NCI-H526 treated with DMSO at 0.1 percent for 48 hours (cell line): ENCODE results near the gene SSBP3.

ENCODE experiments used
- DNase-seq: peaks from one replicate; lab custom pipeline; 2025; lab: John Stamatoyannopoulos, UW

SSBP3 gene

GRCh38 chr1:54265659-54266058, 140.5 kb downstream of the SSBP3 start:
- no peak for DNase-seq

GRCh38 chr1:54265126-54265525, 141.1 kb downstream of the SSBP3 start:
- no peak for DNase-seq

GRCh38 chr1:54263601-54264226, 142.5 kb downstream of the SSBP3 start:
- DNase-seq = no peak

- DNase-seq = no peak
Measured at GRCh38 chr1:54262244-54262643, 143.9 kb downstream of the SSBP3 start.

- DNase-seq = no peak
Measured at GRCh38 chr1:54260810-54261209, 145.4 kb downstream of the SSBP3 start.

GRCh38 chr1:54259546-54260140, 146.6 kb downstream of the SSBP3 start:
- DNase-seq = no peak

- DNase-seq = no peak
Measured at GRCh38 chr1:54257876-54258275, 148.3 kb downstream of the SSBP3 start.

GRCh38 chr1:54257346-54257620, 148.9 kb downstream of the SSBP3 start:
- DNase-seq = no peak

GRCh38 chr1:54256522-54257345, 149.5 kb downstream of the SSBP3 start:
- DNase-seq = no peak

GRCh38 chr1:54255026-54255702, 151.0 kb downstream of the SSBP3 start:
- DNase-seq = no peak

- no peak for DNase-seq
Measured at GRCh38 chr1:54254055-54254454, 152.1 kb downstream of the SSBP3 start.

- no peak for DNase-seq
Measured at GRCh38 chr1:54253480-54253879, 152.7 kb downstream of the SSBP3 start.

- DNase-seq = no peak
Measured at GRCh38 chr1:54252371-54252936, 153.7 kb downstream of the SSBP3 start.

- DNase-seq = no peak
Measured at GRCh38 chr1:54250670-54251069, 155.5 kb downstream of the SSBP3 start.

GRCh38 chr1:54249819-54250435, 156.3 kb downstream of the SSBP3 start:
- no peak for DNase-seq

GRCh38 chr1:54248966-54249365, 157.2 kb downstream of the SSBP3 start:
- no peak for DNase-seq

GRCh38 chr1:54247863-54248515, 158.2 kb downstream of the SSBP3 start:
- DNase-seq = no peak

- DNase-seq = no peak
Measured at GRCh38 chr1:54246116-54246721, 160.0 kb downstream of the SSBP3 start.

GRCh38 chr1:54245501-54245900, 160.7 kb downstream of the SSBP3 start:
- no peak for DNase-seq

- DNase-seq = no peak
Measured at GRCh38 chr1:54244655-54245054, 161.5 kb downstream of the SSBP3 start.

- no peak for DNase-seq
Measured at GRCh38 chr1:54243022-54243421, 163.2 kb downstream of the SSBP3 start.
